ENCODE results near the gene ZNF585A. TPM values are rescaled to one million over a fixed set of nuclear protein-coding genes. Genes with fewer than 3 reads are reported as not detected.

The ZNF585A gene
- total RNA-seq, 1 experiment from 2014 or later: 18.8 TPM

Other genes starting within 250 kb of the ZNF585A start
- 10.2 and 12.0 TPM in 2 replicates for gene ZNF420, start 94.3 kb downstream of the ZNF585A start, total RNA-seq (2014; rRNA removed; shearing (Covaris generic))
- gene ZNF585B, start 37.8 kb upstream of the ZNF585A start, total RNA-seq (2014; rRNA removed; shearing (Covaris generic)): 4.7 and 5.9 TPM in 2 replicates
- gene ZNF383, start 45.5 kb upstream of the ZNF585A start, total RNA-seq (2014; rRNA removed; shearing (Covaris generic)): 3.9 and 8.3 TPM in 2 replicates
- 3.4 and 8.0 TPM in 2 replicates for gene ZNF527, start 198.4 kb upstream of the ZNF585A start, total RNA-seq (2014; rRNA removed; shearing (Covaris generic))